K562 (cell line): ENCODE results near the gene PRKAR2B. TPM values are rescaled to one million over a fixed set of nuclear protein-coding genes. Genes with fewer than 3 reads are reported as not detected.

Experiments used
- BRD4 ChIP-seq: fragments of 200-600 bp; sonication (generic); IDR thresholded peaks from 2 replicates; pipeline ENCODE4 v1.6.1; 2017; ENCODE audit warnings: inconsistent platforms
- CREB3 ChIP-seq: fragments of 450-650 bp; conservative IDR thresholded peaks from 2 replicates; pipeline ENCODE4 v1.6.1; 2016; ENCODE audit warnings: missing genetic modification characterization, low read depth, mild to moderate bottlenecking, missing compliant biosample characterization, moderate library complexity
- EGR1 ChIP-seq: fragments of 450-650 bp; conservative IDR thresholded peaks from 2 replicates; pipeline ENCODE4 v1.6.1; 2017; ENCODE audit warnings: mild to moderate bottlenecking
- ETV5 ChIP-seq: sonication (generic); formaldehyde crosslinking; IDR thresholded peaks from 2 replicates; pipeline ENCODE4 v1.4.0; 2020; ENCODE audit warnings: low read depth, mild to moderate bottlenecking, missing genetic modification reagents
- GMEB1 ChIP-seq: fragments of 250-450 bp; sonication (Bioruptor Pico); IDR thresholded peaks from 2 replicates; pipeline ENCODE4 v1.4.0; 2020; ENCODE audit warnings: mild to moderate bottlenecking
- JUN ChIP-seq, 2 experiments: sonication (generic) in 1 of 2; formaldehyde crosslinking in 1 of 2; IDR thresholded peaks; 2 replicates each; pipeline versions ENCODE4 v1.6.1 to v1.8.0; 2012 to 2022; ENCODE audit warnings: borderline replicate concordance in 2 of 2, mild to moderate bottlenecking in 2 of 2, improper control_type of control experiment in 1 of 2, low read depth in 1 of 2, low read length in 1 of 2, missing genetic modification reagents in 1 of 2
- MAFF ChIP-seq: IDR thresholded peaks from 2 replicates; pipeline ENCODE4 v1.6.1; 2012; ENCODE audit warnings: low read length, improper control_type of control experiment
- MTA3 ChIP-seq: fragments of 450-650 bp; formaldehyde crosslinking; IDR thresholded peaks from 2 replicates; pipeline ENCODE4 v1.6.1; 2017; ENCODE audit warnings: mild to moderate bottlenecking, borderline replicate concordance
- NCOA1 ChIP-seq: fragments of 450-650 bp; IDR thresholded peaks from 2 replicates; pipeline ENCODE4 v1.6.1; 2016; ENCODE audit warnings: low read depth
- PURB ChIP-seq: sonication (generic); formaldehyde crosslinking; IDR thresholded peaks from 2 replicates; pipeline ENCODE4 v1.9.0; 2021; ENCODE audit warnings: low read depth, mild to moderate bottlenecking, missing genetic modification reagents
- SMAD3 ChIP-seq: fragments of 450-650 bp; formaldehyde crosslinking; conservative IDR thresholded peaks from 2 replicates; pipeline ENCODE4 v1.4.0; 2020; ENCODE audit warnings: mild to moderate bottlenecking
- SMARCC2 ChIP-seq: fragments of 450-650 bp; IDR thresholded peaks from 2 replicates; pipeline ENCODE4 v1.6.1; 2017; ENCODE audit warnings: antibody characterized with exemption, moderate library complexity, mild to moderate bottlenecking, low read depth
- TAL1 ChIP-seq: fragments of 450-650 bp; IDR thresholded peaks from 2 replicates; pipeline ENCODE4 v1.6.1; 2016; ENCODE audit warnings: mild to moderate bottlenecking
- YY1 ChIP-seq, 3 experiments: IDR thresholded peaks; 2 replicates each; pipeline ENCODE4 v1.6.1; 2011; ENCODE audit warnings: low read length in 2 of 3, mild to moderate bottlenecking in 2 of 3, moderate library complexity in 2 of 3, borderline replicate concordance in 1 of 3, control low read depth in 1 of 3, low read depth in 1 of 3; ENCODE audit not compliant: insufficient read depth in 3 of 3, insufficient replicate concordance in 2 of 3, control insufficient read depth in 1 of 3, insufficient read length in 1 of 3; ENCODE audit errors: extremely low read depth in 1 of 3
- ZNF41 ChIP-seq: fragments of 250-450 bp; sonication (Bioruptor Pico); conservative IDR thresholded peaks from 2 replicates; pipeline ENCODE4 v1.4.0; 2020; ENCODE audit warnings: mild to moderate bottlenecking
- polyA plus RNA-seq, 8 experiments: library from polyadenylated mRNA; depleted of rRNA in 4 of 8; stranded (reverse) in 5 of 8; unstranded in 3 of 8; fragments of >200 nt; fragmentation: Nextera tagmentation in 2 of 8; fragmentation: Illumina TruSeq in 1 of 8; extraction: Ambion mirVana in 2 of 8; extraction: Trizol in 1 of 8; gene quantifications; 2 replicates each; pipeline versions ENCODE4 v1.2.1 to v1.2.3, GENCODE V29; 2011 to 2014; ENCODE audit warnings: inconsistent platforms in 1 of 8, missing spikeins in 1 of 8
- total RNA-seq, 7 experiments: library from RNA; depleted of rRNA in 6 of 7; stranded (reverse); fragments of >200 nt in 6 of 7; fragmentation: Illumina TruSeq in 2 of 7; extraction: Trizol in 2 of 7; gene quantifications; 2 replicates each; pipeline versions ENCODE4 v1.2.1 to v1.2.3, GENCODE V29; 2011 to 2021; ENCODE audit warnings: low replicate concordance in 1 of 7
- TF ChIP-seq, protein P1 (sequence below): sonication (generic); formaldehyde crosslinking; IDR thresholded peaks from 2 replicates; pipeline ENCODE4 v1.8.0; 2023; ENCODE audit warnings: mild to moderate bottlenecking, missing genetic modification reagents
- TF ChIP-seq, protein P2 (sequence below): fragments of 450-650 bp; IDR thresholded peaks from 2 replicates; pipeline ENCODE4 v1.6.1; 2018; ENCODE audit not compliant: partially characterized antibody

PRKAR2B gene
- total and polyA plus RNA-seq, 9 of the 15 experiments (the other 6 are each of a cell fraction or from before 2014, with no cell fraction given) = 59.0 to 173 (median 129) TPM

- TF ChIP-seq, protein P1, sequence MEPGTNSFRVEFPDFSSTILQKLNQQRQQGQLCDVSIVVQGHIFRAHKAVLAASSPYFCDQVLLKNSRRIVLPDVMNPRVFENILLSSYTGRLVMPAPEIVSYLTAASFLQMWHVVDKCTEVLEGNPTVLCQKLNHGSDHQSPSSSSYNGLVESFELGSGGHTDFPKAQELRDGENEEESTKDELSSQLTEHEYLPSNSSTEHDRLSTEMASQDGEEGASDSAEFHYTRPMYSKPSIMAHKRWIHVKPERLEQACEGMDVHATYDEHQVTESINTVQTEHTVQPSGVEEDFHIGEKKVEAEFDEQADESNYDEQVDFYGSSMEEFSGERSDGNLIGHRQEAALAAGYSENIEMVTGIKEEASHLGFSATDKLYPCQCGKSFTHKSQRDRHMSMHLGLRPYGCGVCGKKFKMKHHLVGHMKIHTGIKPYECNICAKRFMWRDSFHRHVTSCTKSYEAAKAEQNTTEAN (CRISPR knock-in tag) = 0 out of 2 replicates have a peak, but pooled peaks have one; percentile 29
- TF ChIP-seq, protein P2, sequence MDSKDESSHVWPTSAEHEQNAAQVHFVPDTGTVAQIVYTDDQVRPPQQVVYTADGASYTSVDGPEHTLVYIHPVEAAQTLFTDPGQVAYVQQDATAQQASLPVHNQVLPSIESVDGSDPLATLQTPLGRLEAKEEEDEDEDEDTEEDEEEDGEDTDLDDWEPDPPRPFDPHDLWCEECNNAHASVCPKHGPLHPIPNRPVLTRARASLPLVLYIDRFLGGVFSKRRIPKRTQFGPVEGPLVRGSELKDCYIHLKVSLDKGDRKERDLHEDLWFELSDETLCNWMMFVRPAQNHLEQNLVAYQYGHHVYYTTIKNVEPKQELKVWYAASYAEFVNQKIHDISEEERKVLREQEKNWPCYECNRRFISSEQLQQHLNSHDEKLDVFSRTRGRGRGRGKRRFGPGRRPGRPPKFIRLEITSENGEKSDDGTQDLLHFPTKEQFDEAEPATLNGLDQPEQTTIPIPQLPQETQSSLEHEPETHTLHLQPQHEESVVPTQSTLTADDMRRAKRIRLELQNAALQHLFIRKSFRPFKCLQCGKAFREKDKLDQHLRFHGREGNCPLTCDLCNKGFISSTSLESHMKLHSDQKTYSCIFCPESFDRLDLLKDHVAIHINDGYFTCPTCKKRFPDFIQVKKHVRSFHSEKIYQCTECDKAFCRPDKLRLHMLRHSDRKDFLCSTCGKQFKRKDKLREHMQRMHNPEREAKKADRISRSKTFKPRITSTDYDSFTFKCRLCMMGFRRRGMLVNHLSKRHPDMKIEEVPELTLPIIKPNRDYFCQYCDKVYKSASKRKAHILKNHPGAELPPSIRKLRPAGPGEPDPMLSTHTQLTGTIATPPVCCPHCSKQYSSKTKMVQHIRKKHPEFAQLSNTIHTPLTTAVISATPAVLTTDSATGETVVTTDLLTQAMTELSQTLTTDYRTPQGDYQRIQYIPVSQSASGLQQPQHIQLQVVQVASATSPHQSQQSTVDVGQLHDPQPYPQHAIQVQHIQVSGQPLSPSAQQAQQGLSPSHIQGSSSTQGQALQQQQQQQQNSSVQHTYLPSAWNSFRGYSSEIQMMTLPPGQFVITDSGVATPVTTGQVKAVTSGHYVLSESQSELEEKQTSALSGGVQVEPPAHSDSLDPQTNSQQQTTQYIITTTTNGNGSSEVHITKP = peak; percentile 52
- TF ChIP-seq TAL1 (peak; percentile 29), ZNF41 (CRISPR knock-in tag) (no peak), SMARCC2 (peak; percentile 46), CREB3 (0 out of 2 replicates have a peak, but pooled peaks have one; percentile 48), BRD4 (peak; percentile 92; the same call in 1 of the 2 replicates), JUN (IDR thresholded peaks at IDR 0.05; ENCODE audit: borderline replicate concordance, low read depth, low read length) (peak; percentile 62), JUN (CRISPR knock-in tag; IDR thresholded peaks at IDR 0.05; ENCODE audit: borderline replicate concordance) (no peak), GMEB1 (CRISPR knock-in tag) (0 out of 2 replicates have a peak, but pooled peaks have one; percentile 19), NCOA1 (peak; percentile 73; the same call in 1 of the 2 replicates), YY1 (IDR thresholded peaks at IDR 0.05; ENCODE audit: borderline replicate concordance in 1 of 3, control insufficient read depth in 1 of 3, extremely low read depth in 1 of 3, insufficient read depth in 3 of 3, insufficient read length in 1 of 3, insufficient replicate concordance in 2 of 3, low read depth in 1 of 3, low read length in 2 of 3) (peak in 2 of 3 experiments; percentile 53 to 93), SMAD3 (0 out of 2 replicates have a peak, but pooled peaks have one; percentile 31), EGR1 (peak; percentile 99), PURB (CRISPR knock-in tag) (no peak), ETV5 (CRISPR knock-in tag) (no peak), MTA3 (peak; percentile 24; the same call in 1 of the 2 replicates), MAFF (no peak)
Measured at GRCh38 chr7:107167483-107168232, 123.2 kb downstream of the PRKAR2B start (continued).
